NCI-H82 treated with DMSO at 0.1 percent for 48 hours (cell line): ENCODE results near the gene FITM1.

Experiments used
- DNase-seq: peaks from one replicate; lab custom pipeline; 2025; ENCODE audit not compliant: unreplicated experiment; lab: John Stamatoyannopoulos, UW

FITM1 gene

GRCh38 chr14:24179961-24180796 is 49.7 kb downstream of the FITM1 start:
- DNase-seq, result no peak

GRCh38 chr14:24181371-24182077 is 51.1 kb downstream of the FITM1 start:
- DNase-seq, result no peak
